GM23338 (cell line): ENCODE data around the gene IGFBP5. TPM values are rescaled to one million over a fixed set of nuclear protein-coding genes. Genes with fewer than 3 reads are reported as not detected.

ENCODE experiments used
- ATAC-seq: fragments of 200-7000 bp; cut with Tn5 transposase; 3 replicates; pipeline ENCODE4 v1.9.1; 2020
- DNase-seq: peaks from one replicate; pipeline ENCODE4 v3.0.0-alpha.2; 2015; ENCODE audit warnings: low spot score
- H2AFZ ChIP-seq: fragments of 200-600 bp; sonication (generic); 2 replicates; pipeline ENCODE4 v1.8.0; 2016; ENCODE audit warnings: antibody characterized with exemption, mild to moderate bottlenecking, moderate library complexity
- H3F3A ChIP-seq: fragments of 200-600 bp; sonication (generic); replicated peaks from 2 replicates; pipeline ENCODE4 v1.8.0; 2017; ENCODE audit warnings: antibody characterized with exemption, mixed run types, low read depth
- H3K27ac ChIP-seq: fragments of 200-600 bp; sonication (generic); 2 replicates; pipeline ENCODE4 v1.6.1; 2016; ENCODE audit warnings: low read depth
- H3K27me3 ChIP-seq: fragments of 200-600 bp; sonication (generic); 2 replicates; pipeline ENCODE4 v1.8.0; 2016; ENCODE audit warnings: mild to moderate bottlenecking, mixed run types, moderate library complexity; ENCODE audit not compliant: insufficient read depth
- H3K36me3 ChIP-seq: fragments of 200-600 bp; sonication (generic); 2 replicates; pipeline ENCODE4 v1.8.0; 2016; ENCODE audit warnings: mild to moderate bottlenecking; ENCODE audit not compliant: insufficient read depth
- H3K4me1 ChIP-seq: fragments of 200-600 bp; sonication (generic); 2 replicates; pipeline ENCODE4 v1.8.0; 2016; ENCODE audit warnings: mild to moderate bottlenecking, moderate library complexity; ENCODE audit not compliant: insufficient read depth
- H3K4me2 ChIP-seq: fragments of 200-600 bp; sonication (generic); 2 replicates; pipeline ENCODE4 v1.7.1; 2017; ENCODE audit warnings: mixed run types
- H3K4me3 ChIP-seq: fragments of 200-600 bp; sonication (generic); 2 replicates; pipeline ENCODE4 v1.6.1; 2016; ENCODE audit warnings: mixed run types
- H3K79me2 ChIP-seq: fragments of 200-600 bp; sonication (generic); replicated peaks from 2 replicates; pipeline ENCODE4 v1.8.0; 2017; ENCODE audit warnings: mild to moderate bottlenecking; ENCODE audit not compliant: insufficient read depth
- H3K9me2 ChIP-seq: fragments of 200-600 bp; sonication (generic); 2 replicates; pipeline ENCODE4 v1.8.0; 2017; ENCODE audit not compliant: insufficient read depth
- H4K20me1 ChIP-seq: fragments of 200-600 bp; sonication (generic); replicated peaks from 2 replicates; pipeline ENCODE4 v1.8.0; 2017; ENCODE audit warnings: mild to moderate bottlenecking; ENCODE audit not compliant: insufficient read depth
- H3K27ac Mint-ChIP-seq: 2 replicates; pipeline ENCODE4 v1.8.0; 2020; ENCODE audit warnings: inconsistent platforms, mild to moderate bottlenecking, moderate library complexity, mixed read lengths
- H3K27me3 Mint-ChIP-seq: 3 replicates; pipeline ENCODE4 v1.8.0; 2022; ENCODE audit warnings: low read depth, mild to moderate bottlenecking, moderate library complexity, mixed read lengths, inconsistent platforms; ENCODE audit not compliant: insufficient read depth, poor library complexity
- H3K36me3 Mint-ChIP-seq: 3 replicates; pipeline ENCODE4 v1.8.0; 2021; ENCODE audit warnings: low read depth, mild to moderate bottlenecking, inconsistent platforms, moderate library complexity, mixed read lengths
- H3K4me1 Mint-ChIP-seq: 3 replicates; pipeline ENCODE4 v1.8.0; 2020; ENCODE audit warnings: mild to moderate bottlenecking, inconsistent platforms, mixed read lengths
- H3K4me3 Mint-ChIP-seq: 3 replicates; pipeline ENCODE4 v1.8.0; 2021; ENCODE audit warnings: moderate library complexity, mild to moderate bottlenecking, inconsistent platforms, mixed read lengths
- H3K9me3 Mint-ChIP-seq: 3 replicates; pipeline ENCODE4 v1.8.0; 2020; ENCODE audit warnings: moderate library complexity, mild to moderate bottlenecking, inconsistent platforms, mixed read lengths
- CREB1 ChIP-seq: fragments of 250-450 bp; sonication (Bioruptor Pico); IDR thresholded peaks from 2 replicates; pipeline ENCODE4 v1.5.0; 2020; ENCODE audit warnings: low read depth, mild to moderate bottlenecking, moderate library complexity
- EZH2 ChIP-seq: fragments of 200-600 bp; sonication (generic); IDR thresholded peaks from one replicate; pipeline ENCODE4 v1.8.0; 2017; ENCODE audit warnings: antibody characterized with exemption, mild to moderate bottlenecking, low read depth; ENCODE audit not compliant: unreplicated experiment
- EZH2phosphoT487 ChIP-seq: fragments of 200-600 bp; sonication (generic); IDR thresholded peaks from one replicate; pipeline ENCODE4 v1.8.1; 2018; ENCODE audit warnings: antibody characterized with exemption; ENCODE audit not compliant: unreplicated experiment
- JUNB ChIP-seq: IDR thresholded peaks from one replicate; pipeline ENCODE4 v1.6.1; 2016; ENCODE audit warnings: antibody characterized with exemption; ENCODE audit not compliant: unreplicated experiment
- NANOG ChIP-seq: IDR thresholded peaks from 2 replicates; pipeline ENCODE4 v1.6.1; 2016; ENCODE audit warnings: antibody characterized with exemption, borderline replicate concordance
- POLR2AphosphoS5 ChIP-seq: IDR thresholded peaks from 2 replicates; pipeline ENCODE4 v1.6.1; 2016; ENCODE audit warnings: antibody characterized with exemption, low read depth
- STAT1 ChIP-seq: IDR thresholded peaks from one replicate; pipeline ENCODE4 v1.6.1; 2016; ENCODE audit warnings: antibody characterized with exemption; ENCODE audit not compliant: unreplicated experiment
- ZNF114 ChIP-seq: fragments of 250-450 bp; sonication (Bioruptor Pico); IDR thresholded peaks from 2 replicates; pipeline ENCODE4 v1.5.0; 2020; ENCODE audit warnings: mild to moderate bottlenecking, moderate library complexity
- ZNF331 ChIP-seq: fragments of 250-450 bp; sonication (Bioruptor Pico); IDR thresholded peaks from 2 replicates; pipeline ENCODE4 v1.5.0; 2020; ENCODE audit warnings: low read depth, mild to moderate bottlenecking, moderate library complexity
- polyA plus RNA-seq: library from polyadenylated mRNA; unstranded; fragments of >200 nt; fragmentation: Nextera tagmentation; extraction: Ambion mirVana; gene quantifications from 2 replicates; pipeline ENCODE4 v1.2.1, GENCODE V29; 2016
- total RNA-seq: library from RNA; depleted of rRNA; stranded (reverse); fragments of >200 nt; shearing (Covaris generic); gene quantifications from 2 replicates; pipeline ENCODE4 v1.2.3, GENCODE V29; 2014
- TF ChIP-seq, protein P1 (sequence below): fragments of 250-450 bp; sonication (Bioruptor Pico); IDR thresholded peaks from 2 replicates; pipeline ENCODE4 v1.5.0; 2020; ENCODE audit warnings: mild to moderate bottlenecking, moderate library complexity
- TF ChIP-seq, protein P2 (sequence below): IDR thresholded peaks from one replicate; pipeline ENCODE4 v1.6.1; 2018; ENCODE audit warnings: antibody characterized with exemption; ENCODE audit not compliant: unreplicated experiment
- TF ChIP-seq, protein P3 (sequence below), 2 experiments: fragments of 200-600 bp in 1 of 2; sonication (generic) in 1 of 2; conservative IDR thresholded peaks; 2 replicates each; pipeline versions ENCODE4 v1.5.1 to v1.6.1; 2016 to 2017; ENCODE audit warnings: antibody characterized with exemption in 2 of 2, low read depth in 2 of 2, mild to moderate bottlenecking in 2 of 2, moderate library complexity in 1 of 2
- TF ChIP-seq, protein P4 (sequence below): IDR thresholded peaks from 2 replicates; pipeline ENCODE4 v1.6.1; 2016; ENCODE audit warnings: antibody characterized with exemption

IGFBP5 gene
- total and polyA plus RNA-seq, 2 experiments from 2014 or later, result 0.70 to 2.5 TPM

DNA sequence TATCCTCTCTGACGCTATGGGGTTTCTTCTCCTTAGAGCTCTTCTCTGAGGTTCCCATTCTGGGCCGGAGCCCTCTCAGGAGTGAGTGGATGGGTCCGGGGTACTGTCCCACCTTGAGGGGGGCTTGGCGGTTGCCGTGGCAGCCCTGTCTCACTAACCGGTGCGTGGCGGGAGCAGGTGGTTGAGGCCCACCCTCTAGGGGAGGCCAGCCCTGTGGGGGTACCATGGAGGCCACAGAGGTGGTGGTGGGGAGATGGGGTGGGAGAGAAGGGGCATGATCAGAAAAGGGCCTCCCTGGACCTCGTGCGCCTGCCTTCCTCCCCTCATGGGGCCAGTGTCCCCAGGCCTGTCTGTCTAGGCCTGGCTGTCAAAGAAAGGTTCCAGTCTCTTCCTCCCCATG is 22.3 kb downstream of the IGFBP5 start (continued):
- TF ChIP-seq ZNF331, result no peak
- TF ChIP-seq, protein P1, sequence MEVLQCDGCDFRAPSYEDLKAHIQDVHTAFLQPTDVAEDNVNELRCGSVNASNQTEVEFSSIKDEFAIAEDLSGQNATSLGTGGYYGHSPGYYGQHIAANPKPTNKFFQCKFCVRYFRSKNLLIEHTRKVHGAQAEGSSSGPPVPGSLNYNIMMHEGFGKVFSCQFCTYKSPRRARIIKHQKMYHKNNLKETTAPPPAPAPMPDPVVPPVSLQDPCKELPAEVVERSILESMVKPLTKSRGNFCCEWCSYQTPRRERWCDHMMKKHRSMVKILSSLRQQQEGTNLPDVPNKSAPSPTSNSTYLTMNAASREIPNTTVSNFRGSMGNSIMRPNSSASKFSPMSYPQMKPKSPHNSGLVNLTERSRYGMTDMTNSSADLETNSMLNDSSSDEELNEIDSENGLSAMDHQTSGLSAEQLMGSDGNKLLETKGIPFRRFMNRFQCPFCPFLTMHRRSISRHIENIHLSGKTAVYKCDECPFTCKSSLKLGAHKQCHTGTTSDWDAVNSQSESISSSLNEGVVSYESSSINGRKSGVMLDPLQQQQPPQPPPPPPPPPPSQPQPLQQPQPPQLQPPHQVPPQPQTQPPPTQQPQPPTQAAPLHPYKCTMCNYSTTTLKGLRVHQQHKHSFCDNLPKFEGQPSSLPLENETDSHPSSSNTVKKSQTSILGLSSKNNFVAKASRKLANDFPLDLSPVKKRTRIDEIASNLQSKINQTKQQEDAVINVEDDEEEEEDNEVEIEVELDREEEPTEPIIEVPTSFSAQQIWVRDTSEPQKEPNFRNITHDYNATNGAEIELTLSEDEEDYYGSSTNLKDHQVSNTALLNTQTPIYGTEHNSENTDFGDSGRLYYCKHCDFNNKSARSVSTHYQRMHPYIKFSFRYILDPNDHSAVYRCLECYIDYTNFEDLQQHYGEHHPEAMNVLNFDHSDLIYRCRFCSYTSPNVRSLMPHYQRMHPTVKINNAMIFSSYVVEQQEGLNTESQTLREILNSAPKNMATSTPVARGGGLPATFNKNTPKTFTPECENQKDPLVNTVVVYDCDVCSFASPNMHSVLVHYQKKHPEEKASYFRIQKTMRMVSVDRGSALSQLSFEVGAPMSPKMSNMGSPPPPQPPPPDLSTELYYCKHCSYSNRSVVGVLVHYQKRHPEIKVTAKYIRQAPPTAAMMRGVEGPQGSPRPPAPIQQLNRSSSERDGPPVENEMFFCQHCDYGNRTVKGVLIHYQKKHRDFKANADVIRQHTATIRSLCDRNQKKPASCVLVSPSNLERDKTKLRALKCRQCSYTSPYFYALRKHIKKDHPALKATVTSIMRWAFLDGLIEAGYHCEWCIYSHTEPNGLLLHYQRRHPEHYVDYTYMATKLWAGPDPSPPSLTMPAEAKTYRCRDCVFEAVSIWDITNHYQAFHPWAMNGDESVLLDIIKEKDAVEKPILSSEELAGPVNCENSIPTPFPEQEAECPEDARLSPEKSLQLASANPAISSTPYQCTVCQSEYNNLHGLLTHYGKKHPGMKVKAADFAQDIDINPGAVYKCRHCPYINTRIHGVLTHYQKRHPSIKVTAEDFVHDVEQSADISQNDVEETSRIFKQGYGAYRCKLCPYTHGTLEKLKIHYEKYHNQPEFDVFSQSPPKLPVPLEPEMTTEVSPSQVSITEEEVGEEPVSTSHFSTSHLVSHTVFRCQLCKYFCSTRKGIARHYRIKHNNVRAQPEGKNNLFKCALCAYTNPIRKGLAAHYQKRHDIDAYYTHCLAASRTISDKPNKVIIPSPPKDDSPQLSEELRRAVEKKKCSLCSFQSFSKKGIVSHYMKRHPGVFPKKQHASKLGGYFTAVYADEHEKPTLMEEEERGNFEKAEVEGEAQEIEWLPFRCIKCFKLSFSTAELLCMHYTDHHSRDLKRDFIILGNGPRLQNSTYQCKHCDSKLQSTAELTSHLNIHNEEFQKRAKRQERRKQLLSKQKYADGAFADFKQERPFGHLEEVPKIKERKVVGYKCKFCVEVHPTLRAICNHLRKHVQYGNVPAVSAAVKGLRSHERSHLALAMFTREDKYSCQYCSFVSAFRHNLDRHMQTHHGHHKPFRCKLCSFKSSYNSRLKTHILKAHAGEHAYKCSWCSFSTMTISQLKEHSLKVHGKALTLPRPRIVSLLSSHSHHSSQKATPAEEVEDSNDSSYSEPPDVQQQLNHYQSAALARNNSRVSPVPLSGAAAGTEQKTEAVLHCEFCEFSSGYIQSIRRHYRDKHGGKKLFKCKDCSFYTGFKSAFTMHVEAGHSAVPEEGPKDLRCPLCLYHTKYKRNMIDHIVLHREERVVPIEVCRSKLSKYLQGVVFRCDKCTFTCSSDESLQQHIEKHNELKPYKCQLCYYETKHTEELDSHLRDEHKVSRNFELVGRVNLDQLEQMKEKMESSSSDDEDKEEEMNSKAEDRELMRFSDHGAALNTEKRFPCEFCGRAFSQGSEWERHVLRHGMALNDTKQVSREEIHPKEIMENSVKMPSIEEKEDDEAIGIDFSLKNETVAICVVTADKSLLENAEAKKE, result no peak
- no peak for TF ChIP-seq POLR2AphosphoS5
- no peak for TF ChIP-seq JUNB

DNA sequence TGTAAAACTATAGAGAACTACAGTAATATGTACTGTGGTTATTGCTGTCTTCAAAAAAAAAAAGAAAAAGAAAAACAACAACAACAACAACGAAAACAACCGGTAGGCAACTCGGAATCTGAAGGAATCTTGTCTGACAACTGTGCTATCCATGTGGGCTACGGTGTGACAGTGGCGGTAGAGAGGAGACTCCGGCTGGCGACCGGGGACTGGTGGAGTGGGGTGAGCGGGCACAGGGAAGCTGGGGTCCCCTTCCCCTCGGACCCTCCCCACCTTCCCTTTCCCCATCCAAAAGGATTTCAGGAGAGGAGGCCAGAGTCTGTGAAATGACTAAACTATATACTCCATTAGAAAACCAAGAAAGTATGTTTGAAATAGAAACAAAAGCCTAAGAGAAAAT is 22.9 kb downstream of the IGFBP5 start:
- Mint-ChIP-seq H3K27me3 (peaks cover 8% of the 10 kb centered on the region), H3K9me3 (no peaks in the 10 kb centered on the region), H3K4me1 (no peaks in the 10 kb centered on the region; the same call in 2 of the 3 replicates), H3K4me3 (no peak overlapping the region), H3K27ac (no peak overlapping the region; the same call in 1 of the 2 replicates), H3K36me3 (no peaks in the 10 kb centered on the region)
- no peak overlapping the region for H3K27ac ChIP-seq
- DNase-seq (no peak), ATAC-seq (no peak)
- no peaks in the 10 kb centered on the region for H3F3A ChIP-seq
- H3K9me2 ChIP-seq, result no peaks in the 10 kb centered on the region
- H3K4me1 ChIP-seq, result no peaks in the 10 kb centered on the region
- H3K36me3 ChIP-seq, result no peaks in the 10 kb centered on the region
- H3K79me2 ChIP-seq, result no peaks in the 10 kb centered on the region
- no peak overlapping the region for H2AFZ ChIP-seq
- no peaks in the 10 kb centered on the region; the same call in 1 of the 2 replicates for H4K20me1 ChIP-seq
- no peaks in the 10 kb centered on the region for H3K27me3 ChIP-seq
- H3K4me2 ChIP-seq, result no peak overlapping the region
- no peak overlapping the region for H3K4me3 ChIP-seq
- TF ChIP-seq EZH2, result no peak
- TF ChIP-seq ZNF114, result no peak
- TF ChIP-seq POLR2AphosphoS5, result no peak
- TF ChIP-seq ZNF331, result no peak
- no peak for TF ChIP-seq CREB1 (CRISPR knock-in tag)
- no peak for TF ChIP-seq STAT1
- TF ChIP-seq, protein P2, sequence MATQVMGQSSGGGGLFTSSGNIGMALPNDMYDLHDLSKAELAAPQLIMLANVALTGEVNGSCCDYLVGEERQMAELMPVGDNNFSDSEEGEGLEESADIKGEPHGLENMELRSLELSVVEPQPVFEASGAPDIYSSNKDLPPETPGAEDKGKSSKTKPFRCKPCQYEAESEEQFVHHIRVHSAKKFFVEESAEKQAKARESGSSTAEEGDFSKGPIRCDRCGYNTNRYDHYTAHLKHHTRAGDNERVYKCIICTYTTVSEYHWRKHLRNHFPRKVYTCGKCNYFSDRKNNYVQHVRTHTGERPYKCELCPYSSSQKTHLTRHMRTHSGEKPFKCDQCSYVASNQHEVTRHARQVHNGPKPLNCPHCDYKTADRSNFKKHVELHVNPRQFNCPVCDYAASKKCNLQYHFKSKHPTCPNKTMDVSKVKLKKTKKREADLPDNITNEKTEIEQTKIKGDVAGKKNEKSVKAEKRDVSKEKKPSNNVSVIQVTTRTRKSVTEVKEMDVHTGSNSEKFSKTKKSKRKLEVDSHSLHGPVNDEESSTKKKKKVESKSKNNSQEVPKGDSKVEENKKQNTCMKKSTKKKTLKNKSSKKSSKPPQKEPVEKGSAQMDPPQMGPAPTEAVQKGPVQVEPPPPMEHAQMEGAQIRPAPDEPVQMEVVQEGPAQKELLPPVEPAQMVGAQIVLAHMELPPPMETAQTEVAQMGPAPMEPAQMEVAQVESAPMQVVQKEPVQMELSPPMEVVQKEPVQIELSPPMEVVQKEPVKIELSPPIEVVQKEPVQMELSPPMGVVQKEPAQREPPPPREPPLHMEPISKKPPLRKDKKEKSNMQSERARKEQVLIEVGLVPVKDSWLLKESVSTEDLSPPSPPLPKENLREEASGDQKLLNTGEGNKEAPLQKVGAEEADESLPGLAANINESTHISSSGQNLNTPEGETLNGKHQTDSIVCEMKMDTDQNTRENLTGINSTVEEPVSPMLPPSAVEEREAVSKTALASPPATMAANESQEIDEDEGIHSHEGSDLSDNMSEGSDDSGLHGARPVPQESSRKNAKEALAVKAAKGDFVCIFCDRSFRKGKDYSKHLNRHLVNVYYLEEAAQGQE, result no peak
- TF ChIP-seq EZH2phosphoT487, result no peak
- TF ChIP-seq JUNB, result no peak
- TF ChIP-seq, protein P3, sequence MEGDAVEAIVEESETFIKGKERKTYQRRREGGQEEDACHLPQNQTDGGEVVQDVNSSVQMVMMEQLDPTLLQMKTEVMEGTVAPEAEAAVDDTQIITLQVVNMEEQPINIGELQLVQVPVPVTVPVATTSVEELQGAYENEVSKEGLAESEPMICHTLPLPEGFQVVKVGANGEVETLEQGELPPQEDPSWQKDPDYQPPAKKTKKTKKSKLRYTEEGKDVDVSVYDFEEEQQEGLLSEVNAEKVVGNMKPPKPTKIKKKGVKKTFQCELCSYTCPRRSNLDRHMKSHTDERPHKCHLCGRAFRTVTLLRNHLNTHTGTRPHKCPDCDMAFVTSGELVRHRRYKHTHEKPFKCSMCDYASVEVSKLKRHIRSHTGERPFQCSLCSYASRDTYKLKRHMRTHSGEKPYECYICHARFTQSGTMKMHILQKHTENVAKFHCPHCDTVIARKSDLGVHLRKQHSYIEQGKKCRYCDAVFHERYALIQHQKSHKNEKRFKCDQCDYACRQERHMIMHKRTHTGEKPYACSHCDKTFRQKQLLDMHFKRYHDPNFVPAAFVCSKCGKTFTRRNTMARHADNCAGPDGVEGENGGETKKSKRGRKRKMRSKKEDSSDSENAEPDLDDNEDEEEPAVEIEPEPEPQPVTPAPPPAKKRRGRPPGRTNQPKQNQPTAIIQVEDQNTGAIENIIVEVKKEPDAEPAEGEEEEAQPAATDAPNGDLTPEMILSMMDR (conservative IDR thresholded peaks at IDR 0.05; ENCODE audit: low read depth in 2 of 2), result no peak
- TF ChIP-seq, protein P4, sequence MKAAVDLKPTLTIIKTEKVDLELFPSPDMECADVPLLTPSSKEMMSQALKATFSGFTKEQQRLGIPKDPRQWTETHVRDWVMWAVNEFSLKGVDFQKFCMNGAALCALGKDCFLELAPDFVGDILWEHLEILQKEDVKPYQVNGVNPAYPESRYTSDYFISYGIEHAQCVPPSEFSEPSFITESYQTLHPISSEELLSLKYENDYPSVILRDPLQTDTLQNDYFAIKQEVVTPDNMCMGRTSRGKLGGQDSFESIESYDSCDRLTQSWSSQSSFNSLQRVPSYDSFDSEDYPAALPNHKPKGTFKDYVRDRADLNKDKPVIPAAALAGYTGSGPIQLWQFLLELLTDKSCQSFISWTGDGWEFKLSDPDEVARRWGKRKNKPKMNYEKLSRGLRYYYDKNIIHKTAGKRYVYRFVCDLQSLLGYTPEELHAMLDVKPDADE, result no peak
- TF ChIP-seq NANOG, result no peak
